Mucosa of gallbladder (tissue), 1 donor: ENCODE data around the gene ZNF354C. TPM values are rescaled to one million over a fixed set of nuclear protein-coding genes. Genes with fewer than 3 reads are reported as not detected.

Experiments
- DNase-seq: peaks from one replicate; pipeline ENCODE4 v3.0.0-alpha.2; 2020; ENCODE audit warnings: low spot score
- total RNA-seq: library from RNA; stranded (reverse); gene quantifications from one replicate; pipeline ENCODE4 v1.2.1, GENCODE V29; 2021
- donor health status: DM: no; HTN: no; CAD: no.

Gene ZNF354C
- total RNA-seq, 1 donor from 2014 or later = 6.9 TPM

DNA sequence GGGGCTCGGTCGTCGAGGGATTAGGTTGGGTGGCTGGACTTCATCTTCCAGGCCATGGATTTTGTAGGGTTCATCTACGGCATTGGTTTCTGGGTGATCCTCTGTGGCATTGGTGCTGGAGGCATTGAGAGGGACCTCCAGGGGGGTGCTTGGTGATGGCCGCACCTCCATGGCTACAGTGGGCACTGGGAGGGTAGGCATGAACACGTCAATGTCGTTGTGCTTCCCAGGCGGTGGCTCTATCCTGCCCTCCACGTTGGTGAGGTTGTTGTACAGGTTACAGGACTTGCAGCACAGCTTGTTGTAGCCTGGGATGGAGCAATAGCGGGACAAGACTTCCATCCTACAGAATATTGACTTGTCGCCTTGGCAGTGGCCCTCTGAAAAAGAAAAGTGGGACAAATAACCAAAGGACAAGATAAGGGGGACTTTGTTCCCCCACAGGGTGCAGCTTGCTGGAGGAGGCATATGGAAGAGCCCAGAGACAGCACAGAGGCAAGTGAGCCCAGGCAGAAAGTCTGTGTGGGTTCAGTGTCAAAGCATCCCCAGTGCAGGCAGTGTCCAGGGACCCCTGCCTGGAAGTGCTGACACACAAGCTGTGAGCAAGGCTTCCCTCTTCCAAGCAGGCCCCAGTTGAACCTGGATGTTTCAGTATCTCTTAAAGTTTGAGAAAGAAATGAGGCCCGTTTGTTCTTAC, 53.9 kb downstream of the ZNF354C start:
- DNase-seq = peak; percentile 7

DNA sequence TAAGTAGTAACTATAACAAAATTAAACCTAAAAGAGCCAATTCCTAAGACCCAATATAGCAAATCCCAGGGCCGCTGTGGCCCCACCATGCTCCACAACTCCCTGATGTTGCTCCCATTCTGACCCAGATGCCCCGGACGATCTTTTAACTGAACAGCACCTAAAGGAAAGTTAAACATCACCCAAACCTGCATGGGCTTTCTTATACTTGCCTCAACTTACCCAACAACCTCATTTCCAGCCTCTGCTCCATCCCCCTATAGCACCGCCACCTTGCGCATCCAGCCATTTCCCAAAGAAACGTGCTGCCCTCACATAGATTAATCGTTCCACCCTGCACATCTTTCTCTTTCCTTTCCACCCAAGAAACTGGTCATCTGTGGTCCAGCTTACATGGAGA, 54.6 kb downstream of the ZNF354C start:
- DNase-seq = no peak

DNA sequence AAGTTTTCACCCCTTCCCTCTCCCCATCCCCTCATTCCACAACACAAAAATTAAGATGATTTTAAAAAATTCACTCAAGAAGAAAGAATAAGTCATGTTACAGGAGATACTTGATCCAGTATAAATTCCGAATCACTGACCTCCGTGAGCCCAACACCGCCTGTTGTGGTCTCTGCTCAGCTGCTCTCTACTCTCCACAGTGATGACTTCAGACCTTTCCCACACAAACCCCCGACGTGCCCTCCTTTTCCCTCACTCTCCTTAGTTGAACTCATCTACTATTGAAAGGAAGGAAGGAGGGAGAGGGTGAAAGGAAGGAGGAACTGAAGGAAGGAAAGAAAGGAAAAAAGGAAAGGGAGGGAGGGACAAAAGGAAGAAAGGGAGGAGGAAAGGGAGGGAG, 55.1 kb downstream of the ZNF354C start:
- no peak for DNase-seq

DNA sequence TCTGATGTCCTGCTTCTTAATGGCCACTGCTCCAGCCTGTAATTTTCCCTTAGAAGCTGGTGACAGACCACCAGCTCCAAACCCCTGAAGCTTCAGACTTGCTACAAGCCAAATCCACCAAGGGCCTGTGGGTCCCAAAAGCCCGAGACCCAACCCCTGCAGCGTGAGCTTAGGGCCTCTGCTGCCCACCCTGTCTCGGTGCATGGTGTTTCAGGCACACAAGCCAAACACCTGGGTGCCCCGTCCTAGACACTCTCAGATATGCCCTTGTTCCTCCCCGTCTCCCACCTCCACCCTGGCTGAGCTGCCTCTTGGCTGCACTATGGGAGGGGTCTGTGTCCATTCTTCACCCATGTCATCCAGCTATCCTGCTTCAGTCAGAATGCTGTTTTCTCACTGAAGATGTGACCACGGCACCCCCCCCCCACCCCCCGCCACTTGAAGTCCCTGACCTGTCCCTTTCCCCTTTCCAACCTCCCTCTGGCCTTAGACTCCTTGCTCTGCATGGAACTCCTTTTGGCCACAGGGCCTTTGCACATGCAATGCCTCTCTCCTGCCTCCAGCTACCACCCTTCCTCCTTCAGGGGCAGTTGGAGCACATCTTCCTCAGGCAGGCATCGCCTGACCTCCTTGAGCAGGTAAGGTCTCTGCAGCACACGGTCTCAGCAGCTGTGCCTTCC, 55.8 kb downstream of the ZNF354C start:
- peak; percentile 8 for DNase-seq

DNA sequence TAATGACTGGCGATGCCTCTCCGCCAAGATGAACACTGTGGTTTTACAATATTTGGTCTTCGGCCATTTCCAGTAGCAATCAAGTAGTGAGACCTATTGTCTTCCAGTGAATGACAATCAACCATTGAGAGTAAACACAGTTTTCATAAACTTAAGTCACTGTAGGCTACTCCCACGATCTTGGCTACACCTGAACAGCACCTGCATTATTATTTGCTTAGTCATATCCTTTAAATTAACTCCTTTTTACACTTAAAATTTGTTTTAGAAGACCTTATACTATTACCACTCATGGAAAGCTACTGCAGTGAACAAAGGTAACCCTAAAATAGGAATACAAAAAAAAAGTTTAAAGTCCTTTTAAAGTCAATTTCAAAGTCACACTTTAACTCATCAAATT, 58.2 kb downstream of the ZNF354C start:
- DNase-seq = no peak

DNA sequence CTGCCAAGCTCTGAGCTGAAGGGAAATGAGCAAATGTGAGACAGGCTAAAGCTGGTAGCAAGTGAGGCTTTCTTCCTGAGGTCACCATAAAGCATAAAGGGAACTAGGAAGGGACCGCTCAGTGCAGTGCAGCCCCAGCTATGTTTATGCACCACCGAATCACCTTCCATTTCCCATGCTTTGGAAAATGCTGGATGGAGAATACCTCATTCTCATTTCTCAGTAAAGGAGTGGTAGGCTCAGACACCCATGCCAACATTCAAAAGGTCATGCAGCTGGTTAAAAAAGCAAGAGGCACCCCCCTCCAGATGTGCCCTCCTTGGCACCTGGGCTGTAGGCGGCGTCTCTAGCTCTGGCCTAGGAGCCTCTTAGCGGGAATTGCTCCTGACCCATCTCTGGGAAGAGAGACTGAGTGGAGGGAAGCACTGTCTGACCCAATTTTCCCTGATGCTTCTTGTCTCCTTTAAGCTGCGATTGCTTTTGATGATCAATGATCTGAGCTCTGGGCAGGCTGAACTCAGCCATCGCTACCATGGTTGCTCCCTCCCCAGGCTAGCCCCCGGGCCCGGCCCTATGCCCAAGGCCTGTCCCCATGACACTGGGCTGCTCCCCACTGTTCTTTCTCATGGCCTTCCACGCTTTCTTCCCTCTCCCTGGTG, 58.7 kb downstream of the ZNF354C start:
- DNase-seq = peak; percentile 5

DNA sequence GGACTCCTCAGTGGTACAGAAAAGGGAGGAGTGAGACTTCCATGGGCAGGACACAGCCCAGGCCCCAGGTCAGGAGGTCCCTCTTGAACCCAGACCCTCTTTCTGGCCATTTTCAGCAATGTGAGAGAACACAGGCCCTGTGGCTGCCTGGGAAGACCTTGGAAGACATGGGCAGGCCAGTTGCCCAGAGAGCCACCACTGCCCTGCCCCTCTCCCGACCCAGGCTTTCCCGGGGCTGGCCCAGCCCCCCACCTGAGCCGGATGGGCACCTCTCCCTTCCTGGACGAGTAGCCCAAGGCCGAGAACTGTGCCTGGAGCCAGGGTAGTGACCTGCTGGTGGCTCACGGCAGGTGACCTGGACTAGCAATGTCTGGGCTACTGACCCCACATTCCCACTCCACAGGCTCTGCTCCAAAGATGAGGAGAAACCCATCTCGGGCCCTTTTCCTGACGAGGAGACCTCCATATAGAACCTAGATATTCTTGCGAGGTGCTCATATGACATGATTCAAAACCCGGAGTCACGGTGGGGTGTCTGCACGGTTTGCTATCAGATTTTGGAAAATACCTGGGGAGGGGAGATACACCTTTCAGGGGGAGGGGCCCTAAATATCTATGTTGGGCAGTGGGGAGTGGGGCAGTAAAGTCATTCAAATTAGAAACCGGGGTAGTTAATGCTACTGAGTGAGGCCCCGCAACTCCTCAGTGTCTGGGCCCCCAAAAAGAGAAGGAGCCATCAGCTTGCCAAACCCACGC, 59.4 kb downstream of the ZNF354C start:
- no peak for DNase-seq

DNA sequence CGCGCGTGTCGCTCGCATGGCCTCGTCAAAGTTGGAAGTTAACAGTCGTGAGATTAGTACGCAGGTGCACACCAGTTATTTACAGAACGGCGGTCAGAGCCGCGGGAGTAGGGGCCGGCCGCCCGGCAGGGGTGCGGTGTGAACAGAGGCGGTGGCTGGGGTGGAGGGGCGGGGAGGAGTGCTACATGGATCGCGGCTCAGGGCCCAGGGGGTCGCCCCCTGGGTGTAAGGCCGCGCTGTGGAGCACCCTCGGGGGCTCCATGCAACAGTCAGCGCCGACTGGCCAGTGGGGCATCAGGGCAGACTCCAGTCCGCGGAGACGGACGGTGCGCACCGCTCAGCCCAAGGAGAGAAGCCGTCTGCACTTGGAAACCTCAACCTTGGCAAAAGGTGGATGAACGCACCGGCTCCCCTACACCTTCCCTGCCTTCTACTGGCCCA, 60.3 kb downstream of the ZNF354C start:
- no peak for DNase-seq

DNA sequence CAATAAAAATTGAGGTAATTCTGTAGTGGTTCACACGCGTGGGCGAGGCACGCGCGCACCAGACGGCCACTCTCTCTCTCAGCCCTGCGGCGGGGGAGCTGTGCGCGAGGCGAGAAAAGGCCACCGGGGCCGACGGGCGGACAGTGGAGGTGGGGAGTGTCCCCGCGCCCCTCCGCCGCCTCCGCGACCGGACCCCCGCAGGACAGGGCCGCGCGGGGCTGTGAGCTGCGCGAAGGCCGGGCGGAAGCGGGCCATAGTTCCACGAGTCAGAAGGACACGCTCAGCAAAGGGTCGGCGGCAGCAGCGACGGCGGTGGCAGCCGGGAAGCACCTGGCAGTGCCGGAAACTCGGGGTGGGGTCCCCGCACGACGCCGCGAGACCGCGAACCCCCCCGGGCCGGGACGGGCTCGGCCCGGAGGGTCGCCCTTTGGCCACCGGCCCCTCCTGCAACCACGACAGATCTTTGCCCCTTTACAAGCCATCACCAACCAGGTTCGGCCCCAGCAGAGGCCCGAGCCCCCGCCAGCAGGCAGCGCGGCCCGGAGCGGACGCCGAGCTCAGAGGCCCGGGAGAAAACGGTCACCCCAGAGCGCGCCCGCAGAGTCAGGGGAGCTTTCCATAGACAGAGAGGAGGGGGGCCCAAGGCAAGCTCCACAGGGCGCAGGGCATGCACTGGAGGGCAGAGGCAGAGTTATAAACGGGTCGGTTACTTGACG, 60.9 kb downstream of the ZNF354C start:
- DNase-seq = peak; percentile 7

DNA sequence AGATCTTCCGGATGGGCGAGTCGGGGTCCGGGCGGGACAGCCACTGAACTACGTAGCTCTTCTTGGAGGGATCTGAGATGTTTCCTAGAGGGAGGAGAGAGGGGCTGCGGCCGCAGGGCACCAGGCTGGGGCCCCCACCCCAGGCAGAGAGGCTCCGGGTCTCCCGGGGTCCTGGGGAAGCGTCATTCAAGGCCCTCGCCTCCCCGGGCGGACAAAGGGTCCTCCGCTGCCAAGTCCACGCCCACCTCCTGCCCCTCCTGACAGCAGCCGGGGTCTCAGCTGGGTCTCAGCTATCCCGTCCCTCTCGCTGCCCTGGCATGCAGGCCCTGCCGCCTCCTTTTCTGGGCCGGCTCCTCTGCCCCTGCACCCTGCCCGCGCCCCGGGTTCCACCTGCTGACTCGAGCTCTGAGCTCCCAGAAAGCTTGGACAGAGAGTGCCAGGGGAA, 61.5 kb downstream of the ZNF354C start:
- DNase-seq = peak; percentile 5

DNA sequence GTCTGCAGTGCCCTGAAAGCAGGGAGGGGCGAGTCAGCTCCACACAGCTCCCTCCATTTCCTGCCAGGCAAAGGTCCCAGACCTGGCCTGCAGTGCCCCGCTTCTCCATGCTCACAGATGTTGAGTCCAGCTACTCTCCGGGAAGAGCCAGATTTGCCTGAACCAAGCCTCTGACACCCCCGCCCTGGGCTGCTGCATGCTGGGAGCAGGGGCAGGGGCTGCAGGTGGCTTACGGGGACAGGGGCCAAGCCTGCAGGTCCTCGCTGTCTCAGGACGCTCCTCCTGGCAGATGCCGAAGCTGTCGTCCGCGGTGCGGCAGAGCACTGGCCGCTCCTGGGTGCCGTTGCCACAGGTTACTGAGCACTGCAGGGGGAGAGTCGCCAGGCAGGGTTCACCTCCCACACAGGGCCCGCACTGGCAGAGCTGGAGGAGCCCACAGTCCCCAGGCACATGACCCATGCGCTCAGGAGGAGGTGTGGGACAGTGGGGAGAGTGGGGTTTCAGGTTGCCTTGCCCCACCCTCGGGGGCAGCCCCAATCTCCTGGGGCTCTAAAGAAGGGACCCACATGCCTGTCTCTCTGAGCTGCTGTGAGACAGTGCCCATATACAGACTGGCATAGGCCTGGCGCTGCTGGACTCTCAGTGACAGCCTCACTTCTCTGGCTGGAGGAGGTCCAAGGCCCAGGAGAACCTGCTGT, 62.4 kb downstream of the ZNF354C start:
- no peak for DNase-seq

DNA sequence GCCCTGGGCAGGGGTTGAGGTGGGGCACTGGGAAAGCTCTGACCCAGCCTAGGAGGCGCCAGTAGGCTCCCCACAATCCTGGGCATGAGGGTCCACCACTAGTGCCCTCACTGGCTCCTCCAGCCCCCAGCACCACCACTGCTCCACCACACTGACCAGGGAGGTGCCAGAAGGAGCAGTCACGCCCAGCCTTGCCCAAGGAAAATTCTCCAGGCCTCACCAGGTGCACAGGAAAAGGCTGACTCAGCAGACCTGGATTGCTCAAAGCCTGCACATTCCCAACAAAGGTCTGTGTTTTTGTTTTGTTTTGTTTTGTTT, 62.9 kb downstream of the ZNF354C start:
- no peak for DNase-seq

DNA sequence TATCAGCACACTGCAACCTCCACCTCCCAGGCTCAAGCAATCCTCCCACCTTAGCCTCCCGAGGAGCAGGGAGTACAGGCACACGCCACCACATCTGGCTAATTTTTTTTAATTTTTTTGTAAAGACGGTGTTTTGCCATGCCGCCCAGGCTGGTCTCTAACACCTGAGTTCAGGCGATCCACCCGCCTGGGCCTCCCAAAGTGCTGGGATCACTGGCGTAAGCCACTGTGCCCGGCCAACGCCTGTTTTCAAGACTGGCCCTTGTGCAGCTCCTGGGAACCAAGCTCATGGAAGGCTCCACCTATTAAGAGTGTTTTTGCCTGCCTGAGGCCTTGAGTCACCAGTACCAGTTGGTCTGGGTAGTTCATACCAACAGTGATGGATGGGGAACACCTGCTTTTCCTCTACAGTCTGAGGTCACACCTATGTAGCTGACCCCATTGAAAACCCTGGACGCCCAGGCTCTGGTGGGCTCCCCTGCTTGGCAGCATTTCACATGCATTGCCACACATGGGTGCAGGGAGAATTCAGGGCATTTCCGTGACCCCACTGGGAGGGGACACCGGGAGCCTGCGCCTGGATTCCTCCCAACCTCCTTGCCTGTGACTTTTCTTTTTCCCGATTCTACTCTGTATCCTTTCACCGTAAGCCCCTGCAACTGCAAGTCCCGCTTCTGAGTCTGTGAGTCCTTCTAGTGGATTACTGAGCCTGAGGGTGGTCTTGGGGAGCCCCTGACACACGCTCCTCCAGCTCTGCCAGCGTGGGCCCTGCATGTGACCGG, 63.5 kb downstream of the ZNF354C start:
- no peak for DNase-seq

DNA sequence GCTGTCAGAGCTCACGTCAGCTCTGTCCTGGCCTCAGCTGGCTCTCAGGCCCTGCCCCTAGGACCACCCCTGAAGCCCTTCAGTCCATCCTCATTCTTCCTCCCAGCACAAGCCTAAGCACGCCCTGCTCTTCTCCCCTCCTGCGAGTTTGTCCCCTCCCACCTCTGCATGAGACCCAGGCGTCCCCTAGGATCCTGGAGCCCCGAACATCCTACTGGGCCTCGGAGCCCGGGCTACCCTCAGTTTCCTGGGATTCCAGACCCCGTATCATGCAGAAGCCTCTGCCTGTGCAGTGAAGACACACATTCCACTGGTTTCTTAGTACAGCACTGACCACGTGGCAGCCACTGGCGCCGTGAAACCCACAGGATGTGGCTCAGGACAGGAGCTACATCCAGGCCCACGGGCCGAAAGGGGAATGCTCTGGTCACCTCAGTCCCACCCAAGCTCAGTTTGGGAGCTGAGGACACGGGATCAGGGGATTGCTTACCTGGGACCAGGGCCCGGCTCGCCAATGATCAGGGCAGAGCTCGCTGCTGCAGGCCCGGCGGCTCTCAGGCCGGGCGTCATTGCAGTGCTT, 64.2 kb downstream of the ZNF354C start:
- DNase-seq = no peak

DNA sequence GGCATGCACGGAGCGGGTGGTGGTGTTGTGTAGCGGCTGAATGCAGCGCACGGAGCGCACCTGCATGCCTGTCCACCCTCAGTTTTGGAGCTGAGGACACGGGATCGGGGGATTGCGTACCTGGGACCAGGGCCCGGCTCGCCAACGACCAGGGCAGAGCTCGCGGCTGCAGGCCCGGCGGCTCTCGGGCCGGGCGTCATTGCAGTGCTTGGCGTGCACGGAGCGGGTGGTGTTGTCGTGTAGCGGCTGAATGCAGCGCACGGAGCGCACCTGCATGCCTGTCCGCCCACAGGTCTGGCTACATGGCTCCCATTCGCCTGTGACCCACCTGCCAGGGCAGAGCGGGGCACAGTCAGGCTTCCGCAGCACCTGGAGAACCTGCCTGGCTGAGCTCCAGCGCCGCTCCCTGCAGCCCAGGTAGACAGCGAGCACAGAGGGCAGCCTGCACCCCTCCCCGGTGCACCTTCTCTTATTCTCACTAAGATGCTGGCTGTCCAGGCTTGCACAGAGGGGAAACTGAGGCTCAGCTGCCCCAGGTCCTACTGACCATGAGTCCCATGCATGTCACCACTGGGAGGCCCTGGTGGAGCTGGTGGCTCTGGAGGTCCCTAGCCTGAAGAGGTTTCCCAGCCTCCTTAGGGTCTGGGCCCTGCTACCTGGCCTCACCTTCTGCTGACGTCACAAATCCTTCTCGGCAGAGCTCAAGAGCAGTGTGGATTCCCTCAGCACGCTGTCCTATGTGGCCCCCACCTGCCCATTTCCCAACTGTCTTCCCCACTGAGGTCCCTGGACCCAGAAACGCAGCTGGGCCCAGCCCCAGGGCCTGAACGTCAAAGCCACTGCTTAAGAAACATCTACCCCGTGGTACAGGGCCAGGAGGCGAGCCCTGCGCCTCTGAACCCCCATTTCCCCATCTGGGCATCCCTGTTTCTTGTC, 64.9 kb downstream of the ZNF354C start:
- DNase-seq = no peak

DNA sequence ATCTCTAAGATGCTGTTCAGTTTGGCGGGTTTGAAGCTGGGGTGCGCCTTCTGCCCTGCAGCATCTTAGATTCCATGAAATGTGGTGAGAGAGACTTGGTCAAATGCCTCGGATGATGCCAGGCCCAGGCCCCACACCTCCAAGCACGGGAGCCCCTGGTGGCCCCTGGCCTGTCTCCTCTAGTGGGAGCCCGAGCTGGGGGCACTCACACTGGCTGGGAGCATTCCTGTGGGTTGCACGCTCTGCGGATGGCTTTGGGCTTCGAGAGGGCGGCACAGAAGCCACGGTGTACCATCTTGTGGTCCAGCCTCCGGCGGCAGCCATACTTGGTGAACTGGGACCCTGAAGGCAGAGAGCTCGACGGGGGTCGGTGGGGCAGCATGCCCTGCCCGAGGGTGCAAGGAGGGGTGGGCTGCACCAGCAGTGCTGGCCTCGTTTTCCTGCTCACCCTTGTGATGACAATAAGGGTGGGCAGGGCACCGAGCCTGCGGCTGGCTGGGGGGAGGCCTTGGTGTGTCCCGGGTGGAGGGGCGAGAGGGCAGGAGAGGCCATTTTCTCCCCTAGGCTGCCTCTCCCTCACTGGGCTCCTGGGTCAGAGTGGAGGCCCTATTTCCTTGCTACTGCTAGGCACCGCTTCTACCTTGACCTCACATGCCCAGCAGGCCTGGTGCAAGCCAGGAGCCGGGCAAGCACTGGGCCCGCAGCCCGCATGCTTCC, 65.8 kb downstream of the ZNF354C start:
- DNase-seq = no peak

DNA sequence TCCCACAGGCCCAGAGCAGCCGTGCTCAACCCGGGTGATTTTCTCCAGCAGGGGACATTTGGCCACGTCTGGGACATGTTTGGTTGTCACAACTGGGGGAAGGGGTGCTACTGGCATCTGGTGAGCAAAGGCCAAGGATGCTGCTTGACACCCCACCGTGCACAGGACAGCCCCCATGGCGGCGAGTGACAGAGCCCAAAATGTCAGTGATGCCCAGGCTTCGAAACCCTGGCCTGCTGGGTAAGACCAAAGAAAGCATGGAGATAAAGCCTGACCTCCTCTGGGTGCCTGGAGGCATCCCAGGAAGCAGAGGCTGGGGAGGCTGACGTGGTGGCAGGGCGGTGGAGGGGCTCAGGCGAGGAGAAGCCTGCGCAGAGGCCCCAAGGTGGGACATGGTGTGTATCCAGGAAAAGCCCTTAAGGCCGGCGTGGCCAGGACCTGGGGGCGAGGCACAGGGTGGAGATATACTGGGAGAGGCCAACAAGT, 66.4 kb downstream of the ZNF354C start:
- no peak for DNase-seq
